Ovary (tissue), 1 donor: ENCODE data around the gene DOHH.

Source experiments
- EP300 ChIP-seq: sonication (generic); formaldehyde crosslinking; IDR thresholded peaks from one replicate; pipeline ENCODE4 v1.6.1; 2017; ENCODE audit warnings: antibody characterized with exemption
- POLR2A ChIP-seq: fragments of 450-650 bp; IDR thresholded peaks from one replicate; pipeline ENCODE4 v1.6.1; 2017; ENCODE audit warnings: antibody characterized with exemption, mild to moderate bottlenecking, moderate library complexity

- no peak for TF ChIP-seq POLR2A
- no peak for TF ChIP-seq EP300
Measured at GRCh38 chr19:3538258-3538929, 37.9 kb upstream of the DOHH start.
